Endothelial cell (in vitro differentiated cells): ENCODE measurements around the gene SECISBP2. TPM values are rescaled to one million over a fixed set of nuclear protein-coding genes. Genes with fewer than 3 reads are reported as not detected.
"Not testable (repeated sequence)": the region's sequence is repeated elsewhere in the genome, so short reads cannot be mapped to it uniquely, and the experiment has no call there.

Experiments used
- DNase-seq: peaks from one replicate; pipeline ENCODE4 v3.0.0; 2021; ENCODE audit warnings: low spot score
- H3K27ac Mint-ChIP-seq: one replicate; pipeline ENCODE4 v1.8.0; 2021; ENCODE audit warnings: mixed read lengths, inconsistent platforms; ENCODE audit not compliant: unreplicated experiment
- H3K27me3 Mint-ChIP-seq: one replicate; pipeline ENCODE4 v1.8.0; 2021; ENCODE audit warnings: mild to moderate bottlenecking, moderate library complexity, mixed read lengths, inconsistent platforms; ENCODE audit not compliant: unreplicated experiment
- H3K36me3 Mint-ChIP-seq: one replicate; pipeline ENCODE4 v1.8.0; 2021; ENCODE audit warnings: mild to moderate bottlenecking, low read depth, mixed read lengths, inconsistent platforms; ENCODE audit not compliant: unreplicated experiment
- H3K4me1 Mint-ChIP-seq: one replicate; pipeline ENCODE4 v1.8.0; 2021; ENCODE audit warnings: mild to moderate bottlenecking, mixed read lengths, inconsistent platforms; ENCODE audit not compliant: unreplicated experiment
- H3K4me3 Mint-ChIP-seq: one replicate; pipeline ENCODE4 v1.8.0; 2021; ENCODE audit warnings: mild to moderate bottlenecking, mixed read lengths, inconsistent platforms; ENCODE audit not compliant: unreplicated experiment
- H3K9me3 Mint-ChIP-seq: one replicate; pipeline ENCODE4 v1.8.0; 2021; ENCODE audit warnings: mixed read lengths, inconsistent platforms; ENCODE audit not compliant: unreplicated experiment
- CTCF ChIP-seq: fragments of 200-600 bp; sonication (generic); IDR thresholded peaks from one replicate; pipeline ENCODE4 v1.5.0; 2021; ENCODE audit warnings: antibody characterized with exemption; ENCODE audit not compliant: unreplicated experiment
- total RNA-seq: library from RNA; stranded (reverse); fragmentation: NEBNext Ultra II Directional; extraction: Animal tissue kit (Norgen Biotek cat#: 25700); gene quantifications from one replicate; pipeline ENCODE4 v1.2.1, GENCODE V29; 2021; ENCODE audit not compliant: unreplicated experiment

Gene SECISBP2
- total RNA-seq, 1 donor from 2014 or later = 41.3 TPM

DNA sequence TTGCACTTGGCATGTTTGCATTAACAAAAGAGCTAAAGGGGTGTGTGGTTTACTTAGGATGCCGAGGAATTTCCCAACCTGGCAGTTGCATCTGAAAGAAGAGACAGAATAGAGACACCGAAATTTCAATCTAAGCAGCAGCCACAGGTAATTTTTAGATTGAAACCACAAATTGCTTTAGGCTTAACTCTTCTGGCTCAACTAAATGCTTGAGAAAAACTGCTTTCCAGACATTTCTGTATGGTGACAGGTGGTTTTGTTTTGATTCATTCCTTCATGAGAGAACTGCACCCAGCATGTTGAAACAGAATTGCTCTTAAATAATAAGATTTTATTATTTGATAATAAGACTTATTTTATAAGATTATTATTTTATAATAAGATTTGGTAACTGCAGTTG is 21.5 kb downstream of the SECISBP2 start:
- Mint-ChIP-seq H3K27me3 (peaks cover 2% of the 10 kb centered on the region), H3K4me3 (no peak overlapping the region), H3K9me3 (no peaks in the 10 kb centered on the region), H3K36me3 (peaks cover 30% of the 10 kb centered on the region), H3K4me1 (no peaks in the 10 kb centered on the region), H3K27ac (no peak overlapping the region)
- no peak for DNase-seq
- no peak for TF ChIP-seq CTCF

DNA sequence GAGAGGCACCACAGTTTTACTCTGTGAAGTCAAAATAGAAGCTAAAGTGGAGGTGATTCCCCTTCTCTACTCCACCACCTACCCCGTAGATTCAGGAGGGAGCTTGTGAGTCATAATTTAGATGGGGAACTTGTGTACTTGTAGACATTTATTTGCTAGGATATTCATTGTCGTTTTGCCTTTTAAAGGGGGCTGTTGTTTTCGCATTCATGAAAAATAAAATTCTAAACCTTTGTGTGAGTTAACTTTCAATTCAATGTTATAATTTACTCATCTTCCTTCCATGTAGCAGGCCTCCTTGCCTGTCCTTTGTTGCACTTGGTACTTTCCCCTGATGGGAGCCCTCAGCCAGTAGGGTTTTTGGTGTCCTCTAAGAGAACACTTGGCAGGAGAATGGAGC is 22.0 kb downstream of the SECISBP2 start:
- H3K27ac Mint-ChIP-seq = no peak overlapping the region
- H3K27me3 Mint-ChIP-seq = peaks cover 2% of the 10 kb centered on the region
- no peaks in the 10 kb centered on the region for H3K4me1 Mint-ChIP-seq
- H3K9me3 Mint-ChIP-seq = no peaks in the 10 kb centered on the region
- H3K36me3 Mint-ChIP-seq = peaks cover 32% of the 10 kb centered on the region
- H3K4me3 Mint-ChIP-seq = no peak overlapping the region
- TF ChIP-seq CTCF = no peak
- DNase-seq = no peak

DNA sequence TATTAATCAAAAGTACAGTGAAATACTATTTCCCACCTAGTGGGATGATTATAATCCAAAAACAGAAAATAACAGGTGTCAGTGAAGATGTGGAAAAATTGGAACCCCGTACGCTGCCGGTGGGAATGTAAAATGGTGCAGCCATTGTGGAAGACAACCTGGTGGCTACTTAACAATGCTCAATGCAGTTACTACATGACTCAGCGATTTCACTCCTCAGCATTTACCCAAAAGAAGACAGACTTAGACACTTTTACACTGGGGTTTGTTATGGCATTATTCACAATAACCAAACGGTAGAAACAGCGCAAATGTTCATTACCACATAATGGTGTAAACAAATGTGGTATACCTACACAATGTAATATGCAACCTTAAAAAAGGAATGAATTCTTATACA is 23.9 kb downstream of the SECISBP2 start:
- Mint-ChIP-seq H3K27ac (no peak overlapping the region), H3K4me1 (no peaks in the 10 kb centered on the region), H3K4me3 (no peak overlapping the region), H3K9me3 (no peaks in the 10 kb centered on the region), H3K27me3 (no peaks in the 10 kb centered on the region), H3K36me3 (peaks cover 50% of the 10 kb centered on the region)
- DNase-seq = no peak
- TF ChIP-seq CTCF = no peak

DNA sequence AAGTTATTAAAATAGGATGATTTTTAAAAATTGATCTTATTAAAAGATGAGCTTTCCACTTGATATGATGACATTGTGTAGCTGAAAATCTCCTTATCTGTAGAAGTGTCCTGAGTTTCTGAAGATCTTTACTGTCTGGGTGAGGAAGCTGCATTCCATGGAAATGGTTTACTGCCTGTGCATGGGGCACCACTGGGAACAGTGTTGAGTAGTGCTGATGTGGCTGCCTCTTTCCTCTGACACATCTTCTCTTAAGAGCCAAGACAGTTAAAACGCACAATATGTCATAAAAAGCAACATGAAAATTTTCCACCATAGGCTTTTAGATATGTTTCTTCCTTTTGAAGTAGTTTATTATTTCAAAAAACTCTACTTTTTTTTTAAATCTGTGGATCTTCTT is 24.6 kb downstream of the SECISBP2 start:
- H3K36me3 Mint-ChIP-seq = peaks cover 44% of the 10 kb centered on the region
- H3K4me3 Mint-ChIP-seq = no peak overlapping the region

DNA sequence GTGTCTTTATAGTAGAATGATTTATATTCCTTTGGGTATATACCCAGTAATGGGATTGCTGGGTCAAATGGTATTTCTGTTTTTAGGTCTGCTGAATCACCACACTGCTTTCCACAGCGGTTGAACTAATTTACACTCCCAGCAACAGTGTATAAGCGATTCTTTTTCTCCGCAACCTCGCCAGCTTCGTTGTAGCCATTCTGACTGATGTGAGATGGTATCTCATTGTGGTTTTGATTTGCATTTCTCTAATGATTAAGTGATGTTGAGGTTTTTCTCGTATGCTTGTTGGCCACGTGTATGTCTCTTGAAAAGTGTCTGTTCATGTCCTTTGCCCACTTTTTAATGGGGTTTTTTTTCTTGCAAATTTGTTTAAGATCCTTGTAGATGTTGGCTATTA is 25.5 kb downstream of the SECISBP2 start:
- H3K4me1 Mint-ChIP-seq, H3K4me3 Mint-ChIP-seq, H3K27ac Mint-ChIP-seq, DNase-seq, H3K9me3 Mint-ChIP-seq, H3K27me3 Mint-ChIP-seq: not testable (repeated sequence)
- H3K36me3 Mint-ChIP-seq = peaks cover 47% of the 10 kb centered on the region

More for the DNA sequence above, 24.6 kb downstream of the SECISBP2 start:
- no peak for DNase-seq
- Mint-ChIP-seq H3K27ac (no peak overlapping the region), H3K9me3 (no peaks in the 10 kb centered on the region), H3K4me1 (no peaks in the 10 kb centered on the region), H3K27me3 (no peaks in the 10 kb centered on the region)
- no peak for TF ChIP-seq CTCF

GRCh38 chr9:89345476-89345875 is 27.2 kb downstream of the SECISBP2 start:
- Mint-ChIP-seq H3K27me3 (no peaks in the 10 kb centered on the region), H3K36me3 (peaks cover 50% of the 10 kb centered on the region), H3K9me3 (no peaks in the 10 kb centered on the region)

More at GRCh38 chr9:89345476-89345875, 27.2 kb downstream of the SECISBP2 start:
- no peak for TF ChIP-seq CTCF
- H3K4me3 Mint-ChIP-seq = no peak overlapping the region
- H3K4me1 Mint-ChIP-seq = no peaks in the 10 kb centered on the region
- no peak overlapping the region for H3K27ac Mint-ChIP-seq
- no peak for DNase-seq
